GM23338 (cell line): ENCODE results near the gene PLXNA2. TPM values are rescaled to one million over a fixed set of nuclear protein-coding genes. Genes with fewer than 3 reads are reported as not detected.

Source experiments
- ATAC-seq: fragments of 200-7000 bp; cut with Tn5 transposase; 3 replicates; pipeline ENCODE4 v1.9.1; 2020
- DNase-seq: peaks from one replicate; pipeline ENCODE4 v3.0.0-alpha.2; 2015; ENCODE audit warnings: low spot score
- H2AFZ ChIP-seq: fragments of 200-600 bp; sonication (generic); 2 replicates; pipeline ENCODE4 v1.8.0; 2016; ENCODE audit warnings: antibody characterized with exemption, mild to moderate bottlenecking, moderate library complexity
- H3F3A ChIP-seq: fragments of 200-600 bp; sonication (generic); replicated peaks from 2 replicates; pipeline ENCODE4 v1.8.0; 2017; ENCODE audit warnings: antibody characterized with exemption, mixed run types, low read depth
- H3K27ac ChIP-seq: fragments of 200-600 bp; sonication (generic); 2 replicates; pipeline ENCODE4 v1.6.1; 2016; ENCODE audit warnings: low read depth
- H3K27me3 ChIP-seq: fragments of 200-600 bp; sonication (generic); 2 replicates; pipeline ENCODE4 v1.8.0; 2016; ENCODE audit warnings: mild to moderate bottlenecking, mixed run types, moderate library complexity; ENCODE audit not compliant: insufficient read depth
- H3K36me3 ChIP-seq: fragments of 200-600 bp; sonication (generic); 2 replicates; pipeline ENCODE4 v1.8.0; 2016; ENCODE audit warnings: mild to moderate bottlenecking; ENCODE audit not compliant: insufficient read depth
- H3K4me1 ChIP-seq: fragments of 200-600 bp; sonication (generic); 2 replicates; pipeline ENCODE4 v1.8.0; 2016; ENCODE audit warnings: mild to moderate bottlenecking, moderate library complexity; ENCODE audit not compliant: insufficient read depth
- H3K4me2 ChIP-seq: fragments of 200-600 bp; sonication (generic); 2 replicates; pipeline ENCODE4 v1.7.1; 2017; ENCODE audit warnings: mixed run types
- H3K4me3 ChIP-seq: fragments of 200-600 bp; sonication (generic); 2 replicates; pipeline ENCODE4 v1.6.1; 2016; ENCODE audit warnings: mixed run types
- H3K79me2 ChIP-seq: fragments of 200-600 bp; sonication (generic); replicated peaks from 2 replicates; pipeline ENCODE4 v1.8.0; 2017; ENCODE audit warnings: mild to moderate bottlenecking; ENCODE audit not compliant: insufficient read depth
- H3K9me2 ChIP-seq: fragments of 200-600 bp; sonication (generic); 2 replicates; pipeline ENCODE4 v1.8.0; 2017; ENCODE audit not compliant: insufficient read depth
- H4K20me1 ChIP-seq: fragments of 200-600 bp; sonication (generic); replicated peaks from 2 replicates; pipeline ENCODE4 v1.8.0; 2017; ENCODE audit warnings: mild to moderate bottlenecking; ENCODE audit not compliant: insufficient read depth
- H3K27ac Mint-ChIP-seq: 2 replicates; pipeline ENCODE4 v1.8.0; 2020; ENCODE audit warnings: inconsistent platforms, mild to moderate bottlenecking, moderate library complexity, mixed read lengths
- H3K27me3 Mint-ChIP-seq: 3 replicates; pipeline ENCODE4 v1.8.0; 2022; ENCODE audit warnings: low read depth, mild to moderate bottlenecking, moderate library complexity, mixed read lengths, inconsistent platforms; ENCODE audit not compliant: insufficient read depth, poor library complexity
- H3K36me3 Mint-ChIP-seq: 3 replicates; pipeline ENCODE4 v1.8.0; 2021; ENCODE audit warnings: low read depth, mild to moderate bottlenecking, inconsistent platforms, moderate library complexity, mixed read lengths
- H3K4me1 Mint-ChIP-seq: 3 replicates; pipeline ENCODE4 v1.8.0; 2020; ENCODE audit warnings: mild to moderate bottlenecking, inconsistent platforms, mixed read lengths
- H3K4me3 Mint-ChIP-seq: 3 replicates; pipeline ENCODE4 v1.8.0; 2021; ENCODE audit warnings: moderate library complexity, mild to moderate bottlenecking, inconsistent platforms, mixed read lengths
- H3K9me3 Mint-ChIP-seq: 3 replicates; pipeline ENCODE4 v1.8.0; 2020; ENCODE audit warnings: moderate library complexity, mild to moderate bottlenecking, inconsistent platforms, mixed read lengths
- EZH2phosphoT487 ChIP-seq: fragments of 200-600 bp; sonication (generic); IDR thresholded peaks from one replicate; pipeline ENCODE4 v1.8.1; 2018; ENCODE audit warnings: antibody characterized with exemption; ENCODE audit not compliant: unreplicated experiment
- JUNB ChIP-seq: IDR thresholded peaks from one replicate; pipeline ENCODE4 v1.6.1; 2016; ENCODE audit warnings: antibody characterized with exemption; ENCODE audit not compliant: unreplicated experiment
- ZNF114 ChIP-seq: fragments of 250-450 bp; sonication (Bioruptor Pico); IDR thresholded peaks from 2 replicates; pipeline ENCODE4 v1.5.0; 2020; ENCODE audit warnings: mild to moderate bottlenecking, moderate library complexity
- polyA plus RNA-seq: library from polyadenylated mRNA; unstranded; fragments of >200 nt; fragmentation: Nextera tagmentation; extraction: Ambion mirVana; gene quantifications from 2 replicates; pipeline ENCODE4 v1.2.1, GENCODE V29; 2016
- total RNA-seq: library from RNA; depleted of rRNA; stranded (reverse); fragments of >200 nt; shearing (Covaris generic); gene quantifications from 2 replicates; pipeline ENCODE4 v1.2.3, GENCODE V29; 2014
- TF ChIP-seq, protein P1 (sequence below): IDR thresholded peaks from 2 replicates; pipeline ENCODE4 v1.6.1; 2016; ENCODE audit warnings: antibody characterized with exemption
- TF ChIP-seq, protein P2 (sequence below), 2 experiments: fragments of 200-600 bp in 1 of 2; sonication (generic) in 1 of 2; conservative IDR thresholded peaks; 2 replicates each; pipeline versions ENCODE4 v1.5.1 to v1.6.1; 2016 to 2017; ENCODE audit warnings: antibody characterized with exemption in 2 of 2, low read depth in 2 of 2, mild to moderate bottlenecking in 2 of 2, moderate library complexity in 1 of 2
- TF ChIP-seq, protein P3 (sequence below): IDR thresholded peaks from one replicate; pipeline ENCODE4 v1.6.1; 2018; ENCODE audit warnings: antibody characterized with exemption; ENCODE audit not compliant: unreplicated experiment

PLXNA2 gene
- total and polyA plus RNA-seq, 2 experiments from 2014 or later, result 0.40 to 1.8 TPM

DNA sequence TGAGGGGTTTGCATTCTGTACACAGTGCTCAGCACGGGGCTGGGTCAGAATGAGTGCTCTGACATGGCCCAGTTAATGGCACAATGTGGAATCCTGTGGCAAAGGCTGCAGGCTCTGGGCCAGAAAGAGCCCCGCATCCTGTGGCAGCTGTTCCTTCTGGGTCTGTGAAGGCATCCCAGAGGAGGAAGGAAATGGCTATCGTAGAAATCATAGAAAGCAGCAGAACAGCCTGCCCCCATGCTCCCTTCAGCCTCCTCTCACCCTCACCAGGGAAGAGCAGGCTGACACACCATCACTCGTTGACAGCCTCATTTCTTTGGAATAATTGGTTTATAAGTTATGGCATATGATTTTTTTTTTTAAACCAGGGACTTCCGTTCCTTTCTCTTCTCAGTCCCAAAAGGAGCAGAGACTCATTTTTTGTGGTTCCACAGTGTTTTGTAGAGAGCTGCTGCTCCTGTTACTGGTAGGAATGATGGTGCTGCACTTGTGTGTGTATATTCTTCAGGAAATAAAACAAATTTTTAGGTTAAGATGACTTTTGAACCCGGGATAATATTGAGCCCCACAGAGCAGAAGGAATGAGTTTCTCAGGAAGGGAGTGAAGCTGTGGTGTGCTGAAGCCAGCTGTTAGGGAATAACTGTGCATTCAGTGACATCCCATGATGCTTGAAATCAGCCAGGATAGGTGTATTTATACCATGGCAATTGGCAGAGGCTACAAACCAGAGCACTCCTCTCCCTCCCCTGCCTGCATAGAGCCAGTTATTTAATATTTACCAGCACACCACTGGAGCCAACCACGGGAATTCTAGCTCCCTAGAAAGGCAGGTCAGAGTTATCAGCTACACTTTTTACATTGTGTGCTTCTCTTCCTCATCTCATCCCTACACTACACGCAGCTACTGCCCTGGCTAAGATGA lies 32.0 kb downstream of the PLXNA2 start:
- Mint-ChIP-seq H3K36me3 (no peaks in the 10 kb centered on the region), H3K4me3 (no peak overlapping the region), H3K27ac (no peak overlapping the region), H3K4me1 (peaks cover 16% of the 10 kb centered on the region), H3K27me3 (peaks cover 8% of the 10 kb centered on the region), H3K9me3 (no peaks in the 10 kb centered on the region; the same call in 2 of the 3 replicates)
- no peak overlapping the region for H3K4me2 ChIP-seq
- DNase-seq (no peak), ATAC-seq (no peak)
- H4K20me1 ChIP-seq, result no peaks in the 10 kb centered on the region
- no peaks in the 10 kb centered on the region for H3K36me3 ChIP-seq
- H3K27ac ChIP-seq, result no peak overlapping the region
- TF ChIP-seq, protein P1, sequence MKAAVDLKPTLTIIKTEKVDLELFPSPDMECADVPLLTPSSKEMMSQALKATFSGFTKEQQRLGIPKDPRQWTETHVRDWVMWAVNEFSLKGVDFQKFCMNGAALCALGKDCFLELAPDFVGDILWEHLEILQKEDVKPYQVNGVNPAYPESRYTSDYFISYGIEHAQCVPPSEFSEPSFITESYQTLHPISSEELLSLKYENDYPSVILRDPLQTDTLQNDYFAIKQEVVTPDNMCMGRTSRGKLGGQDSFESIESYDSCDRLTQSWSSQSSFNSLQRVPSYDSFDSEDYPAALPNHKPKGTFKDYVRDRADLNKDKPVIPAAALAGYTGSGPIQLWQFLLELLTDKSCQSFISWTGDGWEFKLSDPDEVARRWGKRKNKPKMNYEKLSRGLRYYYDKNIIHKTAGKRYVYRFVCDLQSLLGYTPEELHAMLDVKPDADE, result no peak
- TF ChIP-seq EZH2phosphoT487 (no peak), JUNB (no peak), ZNF114 (CRISPR knock-in tag) (no peak)
- TF ChIP-seq, protein P2, sequence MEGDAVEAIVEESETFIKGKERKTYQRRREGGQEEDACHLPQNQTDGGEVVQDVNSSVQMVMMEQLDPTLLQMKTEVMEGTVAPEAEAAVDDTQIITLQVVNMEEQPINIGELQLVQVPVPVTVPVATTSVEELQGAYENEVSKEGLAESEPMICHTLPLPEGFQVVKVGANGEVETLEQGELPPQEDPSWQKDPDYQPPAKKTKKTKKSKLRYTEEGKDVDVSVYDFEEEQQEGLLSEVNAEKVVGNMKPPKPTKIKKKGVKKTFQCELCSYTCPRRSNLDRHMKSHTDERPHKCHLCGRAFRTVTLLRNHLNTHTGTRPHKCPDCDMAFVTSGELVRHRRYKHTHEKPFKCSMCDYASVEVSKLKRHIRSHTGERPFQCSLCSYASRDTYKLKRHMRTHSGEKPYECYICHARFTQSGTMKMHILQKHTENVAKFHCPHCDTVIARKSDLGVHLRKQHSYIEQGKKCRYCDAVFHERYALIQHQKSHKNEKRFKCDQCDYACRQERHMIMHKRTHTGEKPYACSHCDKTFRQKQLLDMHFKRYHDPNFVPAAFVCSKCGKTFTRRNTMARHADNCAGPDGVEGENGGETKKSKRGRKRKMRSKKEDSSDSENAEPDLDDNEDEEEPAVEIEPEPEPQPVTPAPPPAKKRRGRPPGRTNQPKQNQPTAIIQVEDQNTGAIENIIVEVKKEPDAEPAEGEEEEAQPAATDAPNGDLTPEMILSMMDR (conservative IDR thresholded peaks at IDR 0.05; ENCODE audit: low read depth in 2 of 2), result no peak
- TF ChIP-seq, protein P3, sequence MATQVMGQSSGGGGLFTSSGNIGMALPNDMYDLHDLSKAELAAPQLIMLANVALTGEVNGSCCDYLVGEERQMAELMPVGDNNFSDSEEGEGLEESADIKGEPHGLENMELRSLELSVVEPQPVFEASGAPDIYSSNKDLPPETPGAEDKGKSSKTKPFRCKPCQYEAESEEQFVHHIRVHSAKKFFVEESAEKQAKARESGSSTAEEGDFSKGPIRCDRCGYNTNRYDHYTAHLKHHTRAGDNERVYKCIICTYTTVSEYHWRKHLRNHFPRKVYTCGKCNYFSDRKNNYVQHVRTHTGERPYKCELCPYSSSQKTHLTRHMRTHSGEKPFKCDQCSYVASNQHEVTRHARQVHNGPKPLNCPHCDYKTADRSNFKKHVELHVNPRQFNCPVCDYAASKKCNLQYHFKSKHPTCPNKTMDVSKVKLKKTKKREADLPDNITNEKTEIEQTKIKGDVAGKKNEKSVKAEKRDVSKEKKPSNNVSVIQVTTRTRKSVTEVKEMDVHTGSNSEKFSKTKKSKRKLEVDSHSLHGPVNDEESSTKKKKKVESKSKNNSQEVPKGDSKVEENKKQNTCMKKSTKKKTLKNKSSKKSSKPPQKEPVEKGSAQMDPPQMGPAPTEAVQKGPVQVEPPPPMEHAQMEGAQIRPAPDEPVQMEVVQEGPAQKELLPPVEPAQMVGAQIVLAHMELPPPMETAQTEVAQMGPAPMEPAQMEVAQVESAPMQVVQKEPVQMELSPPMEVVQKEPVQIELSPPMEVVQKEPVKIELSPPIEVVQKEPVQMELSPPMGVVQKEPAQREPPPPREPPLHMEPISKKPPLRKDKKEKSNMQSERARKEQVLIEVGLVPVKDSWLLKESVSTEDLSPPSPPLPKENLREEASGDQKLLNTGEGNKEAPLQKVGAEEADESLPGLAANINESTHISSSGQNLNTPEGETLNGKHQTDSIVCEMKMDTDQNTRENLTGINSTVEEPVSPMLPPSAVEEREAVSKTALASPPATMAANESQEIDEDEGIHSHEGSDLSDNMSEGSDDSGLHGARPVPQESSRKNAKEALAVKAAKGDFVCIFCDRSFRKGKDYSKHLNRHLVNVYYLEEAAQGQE, result no peak
- no peaks in the 10 kb centered on the region for H3F3A ChIP-seq
- no peaks in the 10 kb centered on the region for H3K4me1 ChIP-seq
- no peaks in the 10 kb centered on the region for H3K79me2 ChIP-seq
- no peaks in the 10 kb centered on the region for H3K27me3 ChIP-seq
- H2AFZ ChIP-seq, result no peak overlapping the region
- no peak overlapping the region for H3K4me3 ChIP-seq
- H3K9me2 ChIP-seq, result peaks cover 6% of the 10 kb centered on the region; the same call in 1 of the 2 replicates
